Measurements from ENCODE around the gene NOP53.

NOP53 gene

DNA sequence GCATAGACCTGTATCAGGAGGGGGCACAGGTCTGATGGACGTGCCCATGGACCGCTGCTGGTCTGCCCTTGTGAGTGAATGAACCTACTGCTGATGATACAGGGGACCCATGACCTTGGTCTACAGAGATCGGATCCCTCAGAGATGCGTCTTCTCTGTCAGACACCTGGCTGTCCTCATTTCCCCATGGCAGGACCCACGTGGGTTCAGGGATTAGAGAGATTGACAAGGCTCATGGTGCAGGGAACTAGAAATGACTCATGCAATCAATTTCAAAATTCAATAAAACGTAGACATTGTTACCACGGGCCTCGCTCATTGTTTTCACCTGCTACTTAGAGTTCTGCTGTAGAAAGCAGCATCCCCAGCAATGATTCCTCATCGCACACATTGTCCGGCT is 60.0 kb downstream of the NOP53 start:
- Histone ChIP-seq H3K27me3 (ENCODE audit: insufficient read depth, low read length, poor library complexity, severe bottlenecking) (no peaks in the 10 kb centered on the region), H3K9me3 (ENCODE audit: insufficient read depth, low read depth, low read length) (no peaks in the 10 kb centered on the region), H3K36me3 (ENCODE audit: insufficient read depth, low read length) (no peaks in the 10 kb centered on the region), H3K79me2 (ENCODE audit: insufficient read depth, low read length) (no peaks in the 10 kb centered on the region), H3K9me2 (replicated peaks; ENCODE audit: low read depth, low read length) (no peaks in the 10 kb centered on the region), H3F3A (ENCODE audit: low read depth) (no peaks in the 10 kb centered on the region), H2AFZ (ENCODE audit: low read length) (no peak overlapping the region), H3K4me3 (ENCODE audit: low read length, poor library complexity, severe bottlenecking) (no peak overlapping the region), H3K4me2 (ENCODE audit: low read depth, low read length, poor library complexity, severe bottlenecking) (no peak overlapping the region), H4K20me1 (ENCODE audit: insufficient read depth, low read length, poor library complexity, severe bottlenecking) (no peaks in the 10 kb centered on the region), H3K4me1 (ENCODE audit: insufficient read depth, low read length, poor library complexity, severe bottlenecking) (no peaks in the 10 kb centered on the region), H3K9ac (ENCODE audit: low read depth, low read length, poor library complexity, severe bottlenecking) (no peak overlapping the region)
- TF ChIP-seq, protein P1, sequence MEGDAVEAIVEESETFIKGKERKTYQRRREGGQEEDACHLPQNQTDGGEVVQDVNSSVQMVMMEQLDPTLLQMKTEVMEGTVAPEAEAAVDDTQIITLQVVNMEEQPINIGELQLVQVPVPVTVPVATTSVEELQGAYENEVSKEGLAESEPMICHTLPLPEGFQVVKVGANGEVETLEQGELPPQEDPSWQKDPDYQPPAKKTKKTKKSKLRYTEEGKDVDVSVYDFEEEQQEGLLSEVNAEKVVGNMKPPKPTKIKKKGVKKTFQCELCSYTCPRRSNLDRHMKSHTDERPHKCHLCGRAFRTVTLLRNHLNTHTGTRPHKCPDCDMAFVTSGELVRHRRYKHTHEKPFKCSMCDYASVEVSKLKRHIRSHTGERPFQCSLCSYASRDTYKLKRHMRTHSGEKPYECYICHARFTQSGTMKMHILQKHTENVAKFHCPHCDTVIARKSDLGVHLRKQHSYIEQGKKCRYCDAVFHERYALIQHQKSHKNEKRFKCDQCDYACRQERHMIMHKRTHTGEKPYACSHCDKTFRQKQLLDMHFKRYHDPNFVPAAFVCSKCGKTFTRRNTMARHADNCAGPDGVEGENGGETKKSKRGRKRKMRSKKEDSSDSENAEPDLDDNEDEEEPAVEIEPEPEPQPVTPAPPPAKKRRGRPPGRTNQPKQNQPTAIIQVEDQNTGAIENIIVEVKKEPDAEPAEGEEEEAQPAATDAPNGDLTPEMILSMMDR (conservative IDR thresholded peaks at IDR 0.05; ENCODE audit: low read length) = no peak
- TF ChIP-seq EZH2phosphoT487 (IDR thresholded peaks at IDR 0.05; ENCODE audit: borderline replicate concordance) = no peak

GRCh38 chr19:47806435-47806834 is 61.1 kb downstream of the NOP53 start:
- Histone ChIP-seq H3K4me1 (ENCODE audit: insufficient read depth, low read length, poor library complexity, severe bottlenecking) (no peaks in the 10 kb centered on the region), H2AFZ (ENCODE audit: low read length) (no peak overlapping the region), H3K9ac (ENCODE audit: low read depth, low read length, poor library complexity, severe bottlenecking) (no peak overlapping the region), H3K9me2 (replicated peaks; ENCODE audit: low read depth, low read length) (no peaks in the 10 kb centered on the region), H3K79me2 (ENCODE audit: insufficient read depth, low read length) (no peaks in the 10 kb centered on the region), H3K36me3 (ENCODE audit: insufficient read depth, low read length) (no peaks in the 10 kb centered on the region), H3F3A (ENCODE audit: low read depth) (no peaks in the 10 kb centered on the region), H3K4me2 (ENCODE audit: low read depth, low read length, poor library complexity, severe bottlenecking) (no peak overlapping the region), H3K27me3 (ENCODE audit: insufficient read depth, low read length, poor library complexity, severe bottlenecking) (no peaks in the 10 kb centered on the region), H3K4me3 (ENCODE audit: low read length, poor library complexity, severe bottlenecking) (no peak overlapping the region), H3K9me3 (ENCODE audit: insufficient read depth, low read depth, low read length) (no peaks in the 10 kb centered on the region), H4K20me1 (ENCODE audit: insufficient read depth, low read length, poor library complexity, severe bottlenecking) (no peaks in the 10 kb centered on the region)
- no peak for TF ChIP-seq EZH2phosphoT487 (IDR thresholded peaks at IDR 0.05; ENCODE audit: borderline replicate concordance)
- TF ChIP-seq, protein P1 (conservative IDR thresholded peaks at IDR 0.05; ENCODE audit: low read length) = no peak
